ENCODE results near the gene ANG. TPM values are rescaled to one million over a fixed set of nuclear protein-coding genes. Genes with fewer than 3 reads are reported as not detected.

The ANG gene
- total RNA-seq, 1 experiment from 2014 or later, result 3.2 TPM

DNA sequence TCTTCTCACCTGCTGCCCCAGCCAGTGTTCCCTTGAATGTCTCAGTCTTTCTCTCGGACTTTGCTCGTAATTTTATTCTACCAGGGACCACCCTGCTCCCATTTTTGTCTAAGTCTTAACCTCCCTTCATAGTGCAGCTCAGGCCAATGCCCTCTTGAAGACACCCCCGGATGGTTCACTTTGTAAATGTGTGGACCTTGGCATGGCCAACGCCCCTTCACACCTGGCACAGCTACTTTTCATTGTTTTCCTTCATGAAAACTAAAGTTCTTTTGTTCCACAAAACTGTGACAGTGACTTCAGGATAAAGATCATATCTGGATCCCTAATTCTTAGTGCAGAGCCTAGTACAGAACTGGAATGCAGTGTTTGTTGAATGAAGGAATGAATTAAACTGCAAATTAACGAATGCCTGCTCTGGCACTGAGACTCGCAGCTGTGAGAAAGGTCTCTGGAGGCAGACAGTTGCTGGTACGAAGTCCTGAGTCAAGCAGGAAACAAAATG is 7.7 kb upstream of the ANG start:
- H3K56ac ChIP-seq (ENCODE audit: insufficient read length, low read depth, low read length), result no peak overlapping the region
- no peak overlapping the region for H3K4ac ChIP-seq (ENCODE audit: low read depth, low read length)
- Mint-ChIP-seq H3K9me3 (no peaks in the 10 kb centered on the region), H3K27me3 (ENCODE audit: low read depth) (peaks cover 3% of the 10 kb centered on the region), H3K36me3 (ENCODE audit: insufficient read depth in 1 of 3, low read depth in 3 of 3) (no peaks in the 10 kb centered on the region), H3K27ac (no peak overlapping the region; a peak in 1 of 7 replicates), H3K4me1 (peaks cover 21 to 24% of the 10 kb centered on the region in 2 experiments), H3K4me3 (no peak overlapping the region)
- H3K18ac ChIP-seq (ENCODE audit: insufficient read length, low read depth, low read length), result no peak overlapping the region
- WGBS (ENCODE audit: extremely low coverage, insufficient read length, low lambda C conversion rate), result no CpG with 5 or more reads among the region's 7 CpGs
- no peak overlapping the region for H3K14ac ChIP-seq (ENCODE audit: insufficient read depth, low read length)
- no peak overlapping the region for H2AK5ac ChIP-seq (ENCODE audit: insufficient read length, low read length)
- H3K79me1 ChIP-seq (ENCODE audit: insufficient read depth, low read depth, low read length, poor library complexity, severe bottlenecking), result no peaks in the 10 kb centered on the region
- H4K5ac ChIP-seq (ENCODE audit: insufficient read length, low read depth, low read length), result no peak overlapping the region
- no peaks in the 10 kb centered on the region for H3K9me3 ChIP-seq (ENCODE audit: control insufficient read depth, low read depth, low read length)
- TF ChIP-seq, protein P1, sequence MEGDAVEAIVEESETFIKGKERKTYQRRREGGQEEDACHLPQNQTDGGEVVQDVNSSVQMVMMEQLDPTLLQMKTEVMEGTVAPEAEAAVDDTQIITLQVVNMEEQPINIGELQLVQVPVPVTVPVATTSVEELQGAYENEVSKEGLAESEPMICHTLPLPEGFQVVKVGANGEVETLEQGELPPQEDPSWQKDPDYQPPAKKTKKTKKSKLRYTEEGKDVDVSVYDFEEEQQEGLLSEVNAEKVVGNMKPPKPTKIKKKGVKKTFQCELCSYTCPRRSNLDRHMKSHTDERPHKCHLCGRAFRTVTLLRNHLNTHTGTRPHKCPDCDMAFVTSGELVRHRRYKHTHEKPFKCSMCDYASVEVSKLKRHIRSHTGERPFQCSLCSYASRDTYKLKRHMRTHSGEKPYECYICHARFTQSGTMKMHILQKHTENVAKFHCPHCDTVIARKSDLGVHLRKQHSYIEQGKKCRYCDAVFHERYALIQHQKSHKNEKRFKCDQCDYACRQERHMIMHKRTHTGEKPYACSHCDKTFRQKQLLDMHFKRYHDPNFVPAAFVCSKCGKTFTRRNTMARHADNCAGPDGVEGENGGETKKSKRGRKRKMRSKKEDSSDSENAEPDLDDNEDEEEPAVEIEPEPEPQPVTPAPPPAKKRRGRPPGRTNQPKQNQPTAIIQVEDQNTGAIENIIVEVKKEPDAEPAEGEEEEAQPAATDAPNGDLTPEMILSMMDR (conservative IDR thresholded peaks at IDR 0.05), result no peak
- H2BK5ac ChIP-seq (ENCODE audit: insufficient read length, low read length), result no peak overlapping the region
- no peak overlapping the region for H2BK20ac ChIP-seq (ENCODE audit: low read depth, low read length, poor library complexity, severe bottlenecking)
- peaks cover 23% of the 10 kb centered on the region for H3K23me2 ChIP-seq (ENCODE audit: insufficient read length, low read depth, low read length, poor library complexity, severe bottlenecking)
- no peaks in the 10 kb centered on the region for H3K79me2 ChIP-seq (ENCODE audit: insufficient read depth, low read length)
- H3K4me2 ChIP-seq (ENCODE audit: insufficient read depth, insufficient read length, low read length), result peak overlapping the region; percentile 97
- H3K27me3 ChIP-seq (ENCODE audit: insufficient read depth, low read length), result no peaks in the 10 kb centered on the region
- no peak overlapping the region for H3K23ac ChIP-seq (ENCODE audit: insufficient read length, low read depth, low read length)
- no peak overlapping the region for H4K91ac ChIP-seq (ENCODE audit: insufficient read length, low read depth, low read length)
- H3K9ac ChIP-seq (ENCODE audit: extremely low read depth, insufficient read length, low read length), result peak overlapping the region; percentile 75
- H4K20me1 ChIP-seq (ENCODE audit: control insufficient read depth, insufficient read depth, insufficient read length), result no peaks in the 10 kb centered on the region
- no peaks in the 10 kb centered on the region; the same call in 1 of the 2 replicates for H3K4me1 ChIP-seq (ENCODE audit: insufficient read depth, low read length)
- H2BK12ac ChIP-seq (ENCODE audit: insufficient read length, low read depth, low read length), result no peak overlapping the region
- DNase-seq, result no peak
- no peak overlapping the region for H2BK120ac ChIP-seq (ENCODE audit: low read depth, low read length, poor library complexity, severe bottlenecking)
- H3T11ph ChIP-seq (ENCODE audit: low read length), result no peak overlapping the region
- no peak overlapping the region for H3K27ac ChIP-seq (ENCODE audit: insufficient read length, low read depth, low read length)
- no peak overlapping the region for H2AFZ ChIP-seq (ENCODE audit: low read length)
- H4K8ac ChIP-seq (replicated peaks; ENCODE audit: insufficient read length, low read depth, low read length), result no peak overlapping the region
- no peak overlapping the region for H2BK15ac ChIP-seq (ENCODE audit: low read depth, low read length)

All from H9 (cell line).